Dedifferentiated amniotic fluid mesenchymal stem cell (primary cell): ENCODE data around the gene ABLIM2.

ENCODE experiments used
- DNase-seq: peaks from one replicate; pipeline ENCODE4 v3.0.0-alpha.2; 2016; ENCODE audit errors: extremely low spot score

Gene ABLIM2

GRCh38 chr4:8047837-8048678 is 110.6 kb downstream of the ABLIM2 start:
- no peak for DNase-seq

GRCh38 chr4:8046925-8047541 is 111.6 kb downstream of the ABLIM2 start:
- no peak for DNase-seq

GRCh38 chr4:8045909-8046308 is 112.7 kb downstream of the ABLIM2 start:
- no peak for DNase-seq

GRCh38 chr4:8044699-8045098 is 113.9 kb downstream of the ABLIM2 start:
- no peak for DNase-seq

GRCh38 chr4:8044244-8044643 is 114.4 kb downstream of the ABLIM2 start:
- DNase-seq, result no peak

- DNase-seq, result no peak
Observed at GRCh38 chr4:8043596-8043995, 115.0 kb downstream of the ABLIM2 start.

GRCh38 chr4:8041868-8042267 is 116.7 kb downstream of the ABLIM2 start:
- no peak for DNase-seq

GRCh38 chr4:8041172-8041571 is 117.4 kb downstream of the ABLIM2 start:
- DNase-seq, result no peak

GRCh38 chr4:8040607-8041006 is 118.0 kb downstream of the ABLIM2 start:
- no peak for DNase-seq

GRCh38 chr4:8039853-8040252 is 118.8 kb downstream of the ABLIM2 start:
- no peak for DNase-seq

- DNase-seq, result no peak
Observed at GRCh38 chr4:8039290-8039689, 119.3 kb downstream of the ABLIM2 start.

- no peak for DNase-seq
Observed at GRCh38 chr4:8038719-8039251, 119.8 kb downstream of the ABLIM2 start.

GRCh38 chr4:8038083-8038482 is 120.5 kb downstream of the ABLIM2 start:
- no peak for DNase-seq

- no peak for DNase-seq
Observed at GRCh38 chr4:8037150-8037769, 121.4 kb downstream of the ABLIM2 start.

GRCh38 chr4:8035371-8035780 is 123.2 kb downstream of the ABLIM2 start:
- DNase-seq, result peak; percentile 15

- no peak for DNase-seq
Observed at GRCh38 chr4:8033829-8034528, 124.6 kb downstream of the ABLIM2 start.

GRCh38 chr4:8033067-8033755 is 125.4 kb downstream of the ABLIM2 start:
- no peak for DNase-seq

GRCh38 chr4:8032381-8032780 is 126.2 kb downstream of the ABLIM2 start:
- no peak for DNase-seq

- DNase-seq, result no peak
Observed at GRCh38 chr4:8030121-8030781, 128.4 kb downstream of the ABLIM2 start.

- DNase-seq, result no peak
Observed at GRCh38 chr4:8029689-8030088, 128.9 kb downstream of the ABLIM2 start.
